ENCODE data around the gene DPM2.

Gene DPM2

GRCh38 chr9:127899128-127899943, 38.3 kb downstream of the DPM2 start, which contains the start of gene ST6GALNAC6:
Gene ST6GALNAC6, minus strand, starts transcription at chr9:127899603. Its CDS starts 1,622 bp downstream, at chr9:127897981.
- peak; percentile 42 to 74 (median 55) for DNase-seq (ENCODE audit: low read depth in 2 of 3, low spot score in 1 of 3)

DNA sequence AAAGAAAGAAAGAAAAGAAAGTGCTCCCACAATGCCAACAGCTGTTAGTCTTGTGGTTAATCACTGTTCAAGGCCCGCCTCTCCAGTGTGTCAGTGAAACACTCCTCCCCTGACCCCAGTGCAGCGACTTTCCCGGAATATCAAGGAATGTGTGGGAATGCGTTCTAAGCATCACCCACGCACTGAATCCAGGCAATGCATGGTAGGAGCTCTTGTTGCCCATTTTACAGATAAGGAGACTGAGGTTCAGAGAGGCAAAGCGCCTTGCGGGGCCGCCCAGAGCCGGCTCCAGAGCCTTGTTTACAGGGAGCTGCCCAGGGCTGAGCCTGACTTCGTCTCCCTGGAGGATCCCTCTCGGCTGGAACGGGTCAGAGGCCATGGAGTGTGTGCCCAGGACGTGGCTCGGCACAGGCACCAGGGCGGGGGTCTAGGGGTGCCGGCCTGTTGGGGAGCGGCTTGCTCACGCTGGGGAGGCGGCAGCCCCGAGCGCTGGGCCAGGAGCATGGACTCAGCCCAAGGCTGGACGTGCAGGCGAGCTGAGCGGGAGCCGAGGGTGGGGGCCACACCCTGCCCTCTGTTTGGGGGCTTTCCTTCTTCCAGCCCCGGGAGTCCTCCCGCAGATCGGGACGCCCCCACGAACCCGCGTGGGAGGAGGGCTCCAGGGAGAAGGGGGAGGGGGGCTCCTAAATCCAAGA, 39.1 kb downstream of the DPM2 start:
- DNase-seq (ENCODE audit: low read depth in 2 of 3, low spot score in 1 of 3), result no peak

DNA sequence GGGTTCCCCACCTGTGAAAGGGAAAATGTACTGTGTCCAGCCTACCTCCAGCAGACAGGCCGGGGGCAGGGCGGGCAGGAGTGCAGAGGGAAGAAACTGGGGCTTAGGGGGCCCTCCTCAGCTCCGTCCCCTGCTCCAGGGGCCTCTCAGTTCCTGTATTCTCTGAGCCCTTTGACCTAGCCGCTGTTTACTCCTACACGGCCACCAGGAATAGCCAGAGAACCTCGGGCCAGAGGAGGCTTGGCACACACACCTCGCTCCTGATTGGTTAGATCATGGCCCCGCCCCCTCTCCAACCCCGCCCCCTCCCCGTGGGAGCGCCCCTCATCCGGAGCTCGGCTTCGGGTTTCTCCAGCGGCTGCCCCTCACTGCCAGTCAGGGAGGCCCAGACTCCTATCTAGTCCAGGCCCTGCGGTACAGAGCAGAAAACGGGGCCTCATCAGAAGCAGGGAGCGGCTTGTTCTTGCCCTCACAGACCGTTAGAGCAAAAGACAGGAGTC, 40.4 kb downstream of the DPM2 start:
- DNase-seq (ENCODE audit: low read depth in 2 of 3, low spot score in 1 of 3), result no peak

DNA sequence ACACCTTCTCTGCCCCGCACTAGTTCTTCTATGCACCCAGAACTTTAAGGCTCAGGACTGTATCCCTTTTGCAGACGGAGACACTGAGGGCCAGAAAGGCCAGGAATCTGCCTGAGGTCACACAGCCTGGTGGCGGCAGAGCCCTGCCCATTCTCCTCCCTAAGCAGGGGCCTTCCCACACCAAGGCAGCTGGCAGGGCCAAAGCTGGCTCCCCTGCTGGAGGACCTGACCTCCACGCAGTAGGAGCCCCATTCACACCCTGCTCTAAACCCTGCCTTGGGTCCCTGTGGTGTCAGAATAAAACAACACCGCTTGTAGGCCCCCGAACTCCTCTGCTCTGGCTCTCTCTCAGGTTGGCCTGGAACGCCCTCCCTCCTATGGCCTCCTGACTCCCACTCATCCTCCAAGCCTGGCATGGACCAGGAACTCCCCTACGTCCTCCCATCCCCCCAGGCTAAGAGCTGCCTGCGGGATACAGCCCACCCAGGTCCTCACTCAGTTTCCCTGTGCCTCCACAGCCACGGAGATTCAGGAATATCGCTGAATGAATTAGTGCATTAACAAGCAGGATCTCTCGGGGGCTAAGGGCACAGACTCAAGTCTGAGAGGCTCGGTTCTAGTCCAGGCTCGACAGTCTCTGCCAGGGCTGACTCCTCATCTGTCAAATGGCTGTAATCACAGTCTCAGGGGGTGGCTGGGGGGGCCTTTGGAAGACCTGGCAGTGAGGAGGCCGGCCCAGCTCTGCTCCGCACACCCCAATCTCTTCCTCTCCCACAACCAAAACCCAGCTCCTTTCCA, 41.1 kb downstream of the DPM2 start:
- no peak for DNase-seq (ENCODE audit: low read depth in 2 of 3, low spot score in 1 of 3)

DNA sequence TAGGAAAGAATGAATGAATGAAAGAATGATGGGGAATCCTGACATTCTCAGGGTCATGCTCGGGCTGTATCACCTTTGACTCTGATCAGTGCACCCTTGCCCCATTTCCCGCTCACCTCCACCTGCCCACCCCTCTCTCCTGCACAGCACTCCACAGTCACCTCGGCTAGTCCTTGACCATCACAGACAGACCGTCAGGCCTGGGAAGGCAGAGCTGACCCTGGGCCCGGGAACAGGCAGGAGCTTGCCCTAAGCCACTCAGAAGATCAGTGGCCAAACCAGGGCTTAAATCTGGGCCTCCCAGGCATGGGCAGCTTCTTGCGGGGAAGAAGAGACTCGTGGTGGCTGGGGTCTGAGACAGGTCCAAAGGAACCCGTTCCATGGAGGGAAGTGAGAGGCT, 41.8 kb downstream of the DPM2 start:
- DNase-seq (ENCODE audit: low read depth in 2 of 3, low spot score in 1 of 3), result no peak

DNA sequence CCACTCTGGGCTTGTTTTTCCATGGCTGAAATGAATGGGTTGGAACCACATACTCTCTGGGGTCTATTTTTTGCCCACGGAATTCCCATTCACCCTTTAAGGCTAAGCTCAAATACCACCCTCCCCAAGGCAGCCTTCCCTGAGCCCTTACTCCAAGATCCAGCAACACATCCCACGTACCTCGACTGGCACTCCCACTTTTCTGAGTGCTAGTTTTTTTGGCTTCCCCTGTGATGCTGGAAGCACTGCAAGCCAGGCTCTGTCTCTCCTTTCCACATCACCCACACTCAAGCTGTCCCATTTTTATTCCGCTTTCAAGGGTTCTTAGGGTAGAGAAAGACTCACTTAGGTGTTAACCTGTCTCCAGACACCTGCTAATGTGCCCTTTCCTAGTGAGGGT, 44.3 kb downstream of the DPM2 start:
- no peak for DNase-seq (ENCODE audit: low read depth in 2 of 3, low spot score in 1 of 3)

GRCh38 chr9:127892831-127893230, 44.8 kb downstream of the DPM2 start:
- DNase-seq (ENCODE audit: low read depth in 2 of 3, low spot score in 1 of 3), result no peak

GRCh38 chr9:127890053-127890452, 47.6 kb downstream of the DPM2 start:
- no peak for DNase-seq (ENCODE audit: low read depth in 2 of 3, low spot score in 1 of 3)

DNA sequence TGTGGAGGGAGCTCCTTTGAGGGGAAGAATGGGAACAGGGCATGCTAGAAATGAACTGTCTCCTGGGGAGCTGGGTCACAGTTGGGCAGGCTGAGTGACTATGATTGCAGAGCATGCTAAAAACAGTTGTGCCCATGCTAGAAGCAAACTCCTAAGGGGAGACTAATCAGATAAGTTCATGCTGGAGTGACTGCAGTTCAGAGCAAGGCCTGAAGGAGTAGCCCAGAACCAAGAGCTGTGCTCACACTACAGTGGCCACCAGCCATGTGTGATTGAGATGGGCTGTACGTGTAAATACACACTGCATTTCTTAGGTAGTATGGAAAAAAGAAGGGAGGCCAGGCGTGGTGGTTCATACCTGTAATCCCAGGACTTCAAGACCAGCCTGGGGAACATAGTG, 49.9 kb downstream of the DPM2 start:
- no peak for DNase-seq (ENCODE audit: low read depth in 2 of 3, low spot score in 1 of 3)

- no peak for DNase-seq (ENCODE audit: low read depth in 2 of 3, low spot score in 1 of 3)
Measured at GRCh38 chr9:127886401-127886972, 51.2 kb downstream of the DPM2 start.

- no peak for DNase-seq (ENCODE audit: low read depth in 2 of 3, low spot score in 1 of 3)
Measured at GRCh38 chr9:127885508-127886281, 52.0 kb downstream of the DPM2 start.

Measured in stimulated activated CD4-positive, alpha-beta T cell treated with anti-CD3 and anti-CD28 coated beads, Interleukin-12 subunit alpha, Interleukin-12 subunit beta, amount 100 ng/mL, for 48 hours (primary cell).